Natural killer cell (primary cell): ENCODE data around the gene DNAH11. TPM values are rescaled to one million over a fixed set of nuclear protein-coding genes. Genes with fewer than 3 reads are reported as not detected.

ENCODE experiments used
- ATAC-seq, 3 donors: fragments of 150-1000 bp in 2 of 3; fragments of 200-7000 bp in 1 of 3; cut with Tn5 transposase; 1 replicate in 1 of 3; 2 replicates in 2 of 3; pipeline ENCODE4 v1.10.0; 2021; ENCODE audit warnings: mild to moderate bottlenecking in 2 of 3, moderate library complexity in 2 of 3
- DNase-seq, 2 donors: peaks; one replicate each; pipeline versions ENCODE4 v3.0.0 to v3.0.0-alpha.2; 2013 to 2021; ENCODE audit warnings: mixed read lengths in 1 of 2
- H3K27ac ChIP-seq: one replicate; pipeline ENCODE4 v1.5.1; 2013; ENCODE audit warnings: mild to moderate bottlenecking, low read length
- H3K27me3 ChIP-seq: one replicate; pipeline ENCODE4 v1.6.1; 2013; ENCODE audit warnings: low read length; ENCODE audit not compliant: control insufficient read depth, insufficient read depth
- H3K36me3 ChIP-seq: one replicate; pipeline ENCODE4 v1.6.1; 2013; ENCODE audit warnings: low read length; ENCODE audit not compliant: control insufficient read depth, insufficient read depth
- H3K4me1 ChIP-seq: one replicate; pipeline ENCODE4 v1.6.1; 2013; ENCODE audit warnings: low read length; ENCODE audit not compliant: control insufficient read depth, insufficient read depth
- H3K4me3 ChIP-seq: one replicate; pipeline ENCODE4 v1.5.1; 2013; ENCODE audit warnings: low read length
- H3K9me3 ChIP-seq: one replicate; pipeline ENCODE4 v1.6.1; 2013; ENCODE audit warnings: low read length; ENCODE audit not compliant: control insufficient read depth, insufficient read depth
- H3K27ac Mint-ChIP-seq, 2 donors: one replicate each; pipeline ENCODE4 v1.8.0; 2022; ENCODE audit warnings: mild to moderate bottlenecking in 2 of 2, mixed read lengths in 2 of 2, moderate library complexity in 1 of 2
- H3K27me3 Mint-ChIP-seq, 2 donors: one replicate each; pipeline ENCODE4 v1.8.0; 2022; ENCODE audit warnings: low read depth in 2 of 2, mixed read lengths in 2 of 2
- H3K36me3 Mint-ChIP-seq: one replicate; pipeline ENCODE4 v1.8.0; 2022; ENCODE audit warnings: mixed read lengths
- H3K4me1 Mint-ChIP-seq, 2 donors: one replicate each; pipeline ENCODE4 v1.8.0; 2022; ENCODE audit warnings: mixed read lengths in 2 of 2
- H3K4me3 Mint-ChIP-seq: one replicate; pipeline ENCODE4 v1.8.0; 2022; ENCODE audit warnings: mild to moderate bottlenecking, moderate library complexity, mixed read lengths
- H3K9me3 Mint-ChIP-seq, 2 donors: one replicate each; pipeline ENCODE4 v1.8.0; 2022; ENCODE audit warnings: mixed read lengths in 2 of 2
- CTCF ChIP-seq: fragments of 200-600 bp; IDR thresholded peaks from one replicate; pipeline ENCODE4 v1.8.0; 2022; ENCODE audit warnings: antibody characterized with exemption
- WGBS: methylation state at CpG from one replicate; pipeline ENCODE4 v1.1.7; 2013; ENCODE audit warnings: missing lambda C conversion rate; ENCODE audit not compliant: insufficient coverage; 5-methylcytosine and 5-hydroxymethylcytosine counted together
- intact Hi-C: fragments of 100-400 bp; cut with micrococcal nuclease; formaldehyde crosslinking; loops from one replicate; pipeline ENCODE4 v1.14.2; 2022
- total RNA-seq, 4 donors: library from RNA; stranded (reverse); fragments of 120-200 nt in 1 of 4; gene quantifications; one replicate each; pipeline versions ENCODE4 v1.2.3 to v1.2.4, GENCODE V29; 2013 to 2022

DNAH11 gene
- total RNA-seq, 3 donors from 2014 or later (not counting 1 experiment from before 2014, with no cell fraction given), result 0.09 to 0.48 (median 0.39) TPM

GRCh38 chr7:21886396-21886795 is 343.6 kb downstream of the DNAH11 start:
- Histone ChIP-seq H3K27ac (no peak overlapping the region), H3K36me3 (no peaks in the 10 kb centered on the region), H3K27me3 (no peaks in the 10 kb centered on the region), H3K9me3 (no peaks in the 10 kb centered on the region), H3K4me1 (no peaks in the 10 kb centered on the region), H3K4me3 (no peak overlapping the region)
- no peaks in the 10 kb centered on the region for H3K36me3 Mint-ChIP-seq
- no peaks in the 10 kb centered on the region for H3K9me3 Mint-ChIP-seq
- TF ChIP-seq CTCF, result no peak
- WGBS, result 87% methylated on average over 4 of the region's 4 CpGs
- no peak overlapping the region for H3K4me3 Mint-ChIP-seq
- H3K4me1 Mint-ChIP-seq, result no peaks in the 10 kb centered on the region
- intact Hi-C loops, result no loop called here
- no peak overlapping the region for H3K27ac Mint-ChIP-seq
- ATAC-seq (no peak), DNase-seq (no peak)
- no peaks in the 10 kb centered on the region for H3K27me3 Mint-ChIP-seq

GRCh38 chr7:21887353-21887752 is 344.5 kb downstream of the DNAH11 start:
- WGBS, result no CpG with 5 or more reads among the region's 2 CpGs
- DNase-seq (no peak), ATAC-seq (no peak)
- Mint-ChIP-seq H3K27ac (no peak overlapping the region), H3K27me3 (no peaks in the 10 kb centered on the region), H3K36me3 (no peaks in the 10 kb centered on the region), H3K4me3 (no peak overlapping the region), H3K4me1 (no peaks in the 10 kb centered on the region), H3K9me3 (no peaks in the 10 kb centered on the region)
- Histone ChIP-seq H3K27me3 (no peaks in the 10 kb centered on the region), H3K36me3 (no peaks in the 10 kb centered on the region), H3K9me3 (no peaks in the 10 kb centered on the region), H3K27ac (no peak overlapping the region), H3K4me1 (no peaks in the 10 kb centered on the region), H3K4me3 (no peak overlapping the region)
- intact Hi-C loops, result no loop called here
- TF ChIP-seq CTCF, result no peak

GRCh38 chr7:21887779-21888178 is 344.9 kb downstream of the DNAH11 start:
- Histone ChIP-seq H3K36me3 (no peaks in the 10 kb centered on the region), H3K27ac (no peak overlapping the region), H3K9me3 (no peaks in the 10 kb centered on the region), H3K27me3 (no peaks in the 10 kb centered on the region), H3K4me1 (no peaks in the 10 kb centered on the region), H3K4me3 (no peak overlapping the region)
- intact Hi-C loops, result no loop called here
- TF ChIP-seq CTCF, result no peak
- no peak overlapping the region for H3K27ac Mint-ChIP-seq
- H3K4me1 Mint-ChIP-seq, result no peaks in the 10 kb centered on the region
- H3K9me3 Mint-ChIP-seq, result no peaks in the 10 kb centered on the region
- H3K36me3 Mint-ChIP-seq, result no peaks in the 10 kb centered on the region
- ATAC-seq, result no peak
- 95% methylated on average over 4 of the region's 4 CpGs for WGBS
- DNase-seq, result no peak
- H3K27me3 Mint-ChIP-seq, result no peaks in the 10 kb centered on the region
- no peak overlapping the region for H3K4me3 Mint-ChIP-seq

- no peaks in the 10 kb centered on the region for H3K4me1 ChIP-seq
- TF ChIP-seq CTCF, result no peak
- H3K27ac ChIP-seq, result no peak overlapping the region
- no peak overlapping the region for H3K4me3 ChIP-seq
- H3K27me3 ChIP-seq, result no peaks in the 10 kb centered on the region
- no peaks in the 10 kb centered on the region for H3K9me3 Mint-ChIP-seq
- no peaks in the 10 kb centered on the region for H3K4me1 Mint-ChIP-seq
- intact Hi-C loops, result no loop called here
- 88% methylated on average over 2 of the region's 3 CpGs for WGBS
- H3K4me3 Mint-ChIP-seq, result no peak overlapping the region
- H3K27me3 Mint-ChIP-seq, result no peaks in the 10 kb centered on the region
- H3K9me3 ChIP-seq, result no peaks in the 10 kb centered on the region
- no peaks in the 10 kb centered on the region for H3K36me3 Mint-ChIP-seq
- DNase-seq (no peak), ATAC-seq (no peak)
- no peak overlapping the region for H3K27ac Mint-ChIP-seq
- H3K36me3 ChIP-seq, result no peaks in the 10 kb centered on the region
Measured at GRCh38 chr7:21891291-21891690, 348.5 kb downstream of the DNAH11 start.
